ENCODE measurements around the gene EXOC4. TPM values are rescaled to one million over a fixed set of nuclear protein-coding genes. Genes with fewer than 3 reads are reported as not detected.

Gene EXOC4
- total and polyA plus RNA-seq, 2 donors (not counting 3 experiments of a cell fraction or from before 2014, with no cell fraction given): 20.3 to 73.1 TPM

- Histone ChIP-seq H3K36me3 (ENCODE audit: control insufficient read depth in 2 of 2, extremely low read depth in 1 of 2, insufficient read depth in 2 of 2, low read length in 2 of 2) (no peaks in the 10 kb centered on the region), H3K9me3 (replicated peaks; ENCODE audit: control insufficient read depth, insufficient read depth, low read length) (no peaks in the 10 kb centered on the region), H3K27ac (ENCODE audit: insufficient read depth, low read depth, low read length) (no peak overlapping the region), H3K79me2 (ENCODE audit: control insufficient read depth, insufficient read depth, low read length) (no peaks in the 10 kb centered on the region), H3K4me1 (ENCODE audit: control insufficient read depth, extremely low read depth, insufficient read depth, low read length) (no peaks in the 10 kb centered on the region), H3K4me2 (ENCODE audit: insufficient read depth, low read length) (no peak overlapping the region), H3K27me3 (ENCODE audit: control insufficient read depth in 2 of 2, insufficient read depth in 2 of 2, low read length in 2 of 2) (no peaks in the 10 kb centered on the region), H2AFZ (ENCODE audit: low read depth, low read length) (no peak overlapping the region), H3K4me3 (replicated peaks in 1 of 3; ENCODE audit: insufficient read depth in 1 of 3, low read depth in 1 of 3, low read length in 3 of 3) (no peak overlapping the region), H4K20me1 (replicated peaks; ENCODE audit: control insufficient read depth, extremely low read depth, insufficient read depth, low read length) (no peaks in the 10 kb centered on the region), H3K9ac (replicated peaks; ENCODE audit: extremely low read depth, insufficient read depth, low read length) (no peak overlapping the region), H3K9me1 (replicated peaks; ENCODE audit: control insufficient read depth, extremely low read depth, insufficient read depth, low read length) (no peaks in the 10 kb centered on the region)
- CTCF ChIA-PET: no interaction called here
- intact Hi-C loops (cut with micrococcal nuclease) (no loop called here), dilution Hi-C loops (cut with MboI; ENCODE audit: extremely low pct_ligation_motif_present, low sequenced_read_pairs) (no loop called here)
- POLR2A ChIA-PET: no interaction called here
- FAIRE-seq (no peak), DNase-seq (ENCODE audit: low read depth, low spot score) (no peak)
- no TSS peak for BruUV-seq (replicated peaks)
- TF ChIP-seq MAX (IDR thresholded peaks at IDR 0.05; ENCODE audit: insufficient read depth, insufficient read length) (no peak), CTCF (IDR thresholded peaks at IDR 0.05; ENCODE audit: extremely low read depth in 1 of 2, insufficient read depth in 1 of 2, low read depth in 1 of 2, low read length in 2 of 2) (no peak), MYC (IDR thresholded peaks at IDR 0.05; ENCODE audit: low read depth, low read length) (no peak), EZH2 (IDR thresholded peaks at IDR 0.05; ENCODE audit: borderline replicate concordance, low read depth, low read length, severe bottlenecking) (no peak), JUN (IDR thresholded peaks at IDR 0.05; ENCODE audit: borderline replicate concordance, insufficient read depth, insufficient read length, low read depth) (no peak), FOS (IDR thresholded peaks at IDR 0.05; ENCODE audit: borderline replicate concordance, insufficient read depth, low read length) (no peak), POLR2A (IDR thresholded peaks at IDR 0.05; ENCODE audit: low read depth, low read length) (no peak), POLR2AphosphoS5 (IDR thresholded peaks at IDR 0.05; ENCODE audit: insufficient read depth, low read depth, low read length) (no peak), GATA2 (IDR thresholded peaks at IDR 0.05; ENCODE audit: insufficient read depth, insufficient read length, low read depth, low read length) (no peak)
These were observed 320.0 kb downstream of the EXOC4 start for GRCh38 chr7:133572843-133573242.
